GM12878 (cell line): ENCODE results near the gene ANO6. TPM values are rescaled to one million over a fixed set of nuclear protein-coding genes. Genes with fewer than 3 reads are reported as not detected.

ENCODE experiments used
- E2F8 ChIP-seq: fragments of 450-650 bp; IDR thresholded peaks from 2 replicates; pipeline ENCODE4 v1.6.1; 2018; ENCODE audit warnings: mild to moderate bottlenecking, low read depth, moderate library complexity; ENCODE audit not compliant: partially characterized antibody
- EED ChIP-seq: sonication (generic); IDR thresholded peaks from 2 replicates; pipeline ENCODE4 v1.6.1; 2016; ENCODE audit warnings: antibody characterized with exemption, low read depth
- GABPA ChIP-seq: IDR thresholded peaks from 2 replicates; pipeline ENCODE4 v1.6.1; 2014; ENCODE audit warnings: antibody characterized with exemption, low read depth, mild to moderate bottlenecking, inconsistent platforms
- KAT2A ChIP-seq: conservative IDR thresholded peaks from 2 replicates; pipeline ENCODE4 v1.6.1; 2011; ENCODE audit warnings: low read depth, low read length; ENCODE audit not compliant: control insufficient read depth
- MEF2B ChIP-seq: fragments of 450-650 bp; IDR thresholded peaks from 2 replicates; pipeline ENCODE4 v1.6.1; 2018; ENCODE audit warnings: mild to moderate bottlenecking, moderate library complexity; ENCODE audit not compliant: partially characterized antibody, poor library complexity, severe bottlenecking
- MTA2 ChIP-seq: fragments of 450-650 bp; IDR thresholded peaks from 2 replicates; pipeline ENCODE4 v1.6.1; 2016; ENCODE audit warnings: low read depth, mild to moderate bottlenecking, moderate library complexity
- MYB ChIP-seq: fragments of 150-350 bp; IDR thresholded peaks from 2 replicates; pipeline ENCODE4 v1.6.1; 2014; ENCODE audit warnings: mild to moderate bottlenecking, low read depth, low read length, borderline replicate concordance
- PKNOX1 ChIP-seq: fragments of 450-650 bp; IDR thresholded peaks from 2 replicates; pipeline ENCODE4 v1.6.1; 2016; ENCODE audit warnings: mild to moderate bottlenecking
- RAD21 ChIP-seq: IDR thresholded peaks from 2 replicates; pipeline ENCODE4 v1.6.1; 2011; ENCODE audit warnings: mild to moderate bottlenecking, low read depth, low read length, moderate library complexity; ENCODE audit not compliant: insufficient read depth
- RUNX3 ChIP-seq: IDR thresholded peaks from 2 replicates; pipeline ENCODE4 v1.6.1; 2012; ENCODE audit warnings: low read length, inconsistent platforms
- SIN3A ChIP-seq: IDR thresholded peaks from 2 replicates; pipeline ENCODE4 v1.6.1; 2012; ENCODE audit warnings: low read depth, low read length, improper control_type of control experiment
- SPI1 ChIP-seq: IDR thresholded peaks from 2 replicates; pipeline ENCODE4 v1.6.1; 2011; ENCODE audit warnings: low read depth, mild to moderate bottlenecking, low read length, moderate library complexity, borderline replicate concordance; ENCODE audit not compliant: insufficient read depth
- ZZZ3 ChIP-seq: IDR thresholded peaks from 2 replicates; pipeline ENCODE4 v1.6.1; 2011; ENCODE audit warnings: low read depth; ENCODE audit not compliant: control insufficient read depth, insufficient read length
- polyA plus RNA-seq, 11 experiments: library from polyadenylated mRNA; depleted of rRNA in 4 of 11; unstranded in 6 of 11; stranded (reverse) in 5 of 11; fragments of >200 nt; fragmentation: Nextera tagmentation in 4 of 11; fragmentation: Illumina TruSeq in 1 of 11; extraction: Ambion mirVana in 4 of 11; extraction: Trizol in 1 of 11; gene quantifications; 1 replicate in 1 of 11; 2 replicates in 10 of 11; pipeline versions ENCODE4 v1.2.1 to v1.2.3, GENCODE V29; 2011 to 2016; ENCODE audit warnings: inconsistent platforms in 2 of 11, missing spikeins in 2 of 11, low read depth in 1 of 11
- total RNA-seq, 4 experiments: library from RNA; depleted of rRNA in 3 of 4; stranded (reverse); fragments of >200 nt in 3 of 4; fragmentation: Illumina TruSeq in 1 of 4; extraction: Trizol in 1 of 4; gene quantifications; 2 replicates each; pipeline versions ENCODE4 v1.2.1 to v1.2.3, GENCODE V29; 2013 to 2021

The ANO6 gene
- total and polyA plus RNA-seq, 10 of the 15 experiments (the other 5 are each of a cell fraction or from before 2014, with no cell fraction given): 4.6 to 30.3 (median 26.0) TPM

GRCh38 chr12:45205165-45205825 lies 10.6 kb upstream of the ANO6 start (continued):
- TF ChIP-seq GABPA: no peak
- TF ChIP-seq RUNX3: peak; percentile 60
- no peak for TF ChIP-seq ZZZ3
- no peak for TF ChIP-seq E2F8
- no peak for TF ChIP-seq SIN3A
- TF ChIP-seq SPI1: peak; percentile 88
- TF ChIP-seq MYB: no peak
- no peak for TF ChIP-seq KAT2A
- 0 out of 2 replicates have a peak, but pooled peaks have one; percentile 32 for TF ChIP-seq EED
- TF ChIP-seq RAD21: no peak
- TF ChIP-seq PKNOX1: no peak
- no peak for TF ChIP-seq MEF2B
- peak; percentile 46; the same call in 1 of the 2 replicates for TF ChIP-seq MTA2
